ENCODE results near the gene SUGCT. TPM values are rescaled to one million over a fixed set of nuclear protein-coding genes. Genes with fewer than 3 reads are reported as not detected.
"Not testable (repeated sequence)": the region's sequence is repeated elsewhere in the genome, so short reads cannot be mapped to it uniquely, and the experiment has no call there.

SUGCT gene
- total RNA-seq, 1 donor from 2014 or later, result 3.1 TPM

DNA sequence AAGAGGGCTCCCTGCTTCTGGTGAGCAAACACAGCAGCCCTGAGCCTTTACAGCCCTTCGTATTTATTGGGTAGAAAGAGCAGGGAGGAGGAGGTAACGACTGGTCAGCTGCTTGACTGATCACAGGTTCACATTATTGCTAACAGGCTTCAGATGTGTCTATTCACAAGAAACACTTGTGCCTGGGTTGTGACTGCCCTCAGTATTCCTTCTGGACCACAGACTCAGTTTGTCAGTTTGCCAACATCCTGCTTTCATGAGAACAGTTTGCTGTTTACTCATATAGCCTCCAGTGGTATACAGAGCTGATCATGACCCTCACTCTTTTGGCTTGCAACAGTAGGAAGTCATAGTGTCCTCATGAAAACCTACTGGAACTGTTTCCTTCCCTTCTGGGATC, 467.5 kb downstream of the SUGCT start:
- DNase-seq (ENCODE audit: extremely low read depth, low read depth, low spot score), result not testable (repeated sequence)

DNA sequence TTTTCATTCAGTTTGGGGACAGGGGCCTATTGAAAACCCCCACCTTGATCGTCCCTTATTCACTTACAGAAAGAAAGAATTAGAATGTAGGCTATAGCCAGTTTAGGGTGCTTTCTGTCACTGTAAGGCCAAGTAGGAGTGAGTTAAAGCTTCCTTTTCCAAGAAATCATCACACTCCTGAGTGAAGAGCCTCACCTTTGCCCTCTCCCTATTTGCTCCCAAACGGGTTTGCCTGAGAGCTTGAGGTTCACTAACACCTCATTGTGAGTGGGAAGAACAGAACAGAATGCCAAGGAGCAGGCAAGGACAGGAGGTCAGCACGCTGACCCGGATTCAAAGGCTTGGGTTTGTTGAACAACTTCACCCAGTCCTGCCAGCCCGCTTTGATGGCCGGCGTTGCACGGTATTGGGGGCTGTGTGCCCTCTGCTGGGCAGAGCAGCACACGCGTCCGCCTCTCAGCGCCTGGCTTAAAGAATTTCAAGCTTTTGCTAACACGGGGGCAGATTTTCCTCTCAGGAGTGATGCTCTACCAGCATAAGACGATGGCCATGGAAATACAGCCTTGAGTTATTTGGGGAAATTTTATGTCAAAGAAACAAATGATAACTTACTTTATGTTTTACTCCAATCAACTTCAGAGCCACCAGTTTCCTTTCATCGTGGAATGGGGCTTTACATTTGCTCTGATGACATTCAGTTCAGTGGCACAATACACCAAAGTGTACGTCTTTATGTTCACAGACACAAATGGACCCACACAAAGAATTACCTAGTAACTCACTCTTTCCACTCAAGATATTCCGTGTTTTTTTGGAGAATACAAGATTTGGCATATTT, 470.0 kb downstream of the SUGCT start:
- peak; percentile 16 for DNase-seq (ENCODE audit: extremely low read depth, low read depth, low spot score)

DNA sequence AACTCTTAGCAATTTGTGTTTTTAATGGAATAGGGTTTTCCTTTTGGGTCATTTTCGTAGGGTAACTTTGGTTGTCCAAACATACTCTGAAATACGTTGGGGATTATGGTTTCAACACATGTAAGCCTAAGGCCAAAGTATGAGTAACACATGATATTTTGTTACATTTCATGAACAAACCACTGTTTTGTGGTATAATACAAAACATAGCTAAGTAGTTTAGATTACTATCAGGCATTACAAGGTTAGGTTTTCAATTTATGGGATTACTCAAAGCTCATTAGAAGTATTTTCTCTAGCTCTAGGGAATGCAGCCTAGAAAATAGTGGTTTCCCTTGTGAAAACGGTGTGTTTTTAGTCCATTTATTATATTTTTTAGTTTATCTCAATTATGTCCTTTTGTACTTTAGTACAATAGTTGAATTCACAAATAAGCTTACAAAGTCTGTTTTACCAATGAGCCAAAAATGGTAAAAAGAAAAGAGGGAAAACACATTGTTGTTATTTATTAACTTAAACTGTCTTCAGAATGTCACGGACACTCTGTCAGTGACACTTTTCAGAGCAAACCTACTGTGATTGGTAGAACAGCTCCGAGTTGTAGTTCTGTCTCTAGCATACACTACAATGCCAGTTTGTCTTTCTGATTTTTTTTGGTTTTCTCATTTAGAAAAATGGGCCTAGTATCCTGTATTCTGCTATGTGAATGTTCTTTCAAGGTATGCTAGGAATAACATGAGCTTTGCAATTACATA, 473.7 kb downstream of the SUGCT start:
- DNase-seq (ENCODE audit: extremely low read depth, low read depth, low spot score), result no peak

- no peak for DNase-seq (ENCODE audit: extremely low read depth, low read depth, low spot score)
Measured at GRCh38 chr7:40610461-40610860, 475.7 kb downstream of the SUGCT start.

- no peak for DNase-seq (ENCODE audit: extremely low read depth, low read depth, low spot score)
Measured at GRCh38 chr7:40611095-40611871, 476.5 kb downstream of the SUGCT start.

DNA sequence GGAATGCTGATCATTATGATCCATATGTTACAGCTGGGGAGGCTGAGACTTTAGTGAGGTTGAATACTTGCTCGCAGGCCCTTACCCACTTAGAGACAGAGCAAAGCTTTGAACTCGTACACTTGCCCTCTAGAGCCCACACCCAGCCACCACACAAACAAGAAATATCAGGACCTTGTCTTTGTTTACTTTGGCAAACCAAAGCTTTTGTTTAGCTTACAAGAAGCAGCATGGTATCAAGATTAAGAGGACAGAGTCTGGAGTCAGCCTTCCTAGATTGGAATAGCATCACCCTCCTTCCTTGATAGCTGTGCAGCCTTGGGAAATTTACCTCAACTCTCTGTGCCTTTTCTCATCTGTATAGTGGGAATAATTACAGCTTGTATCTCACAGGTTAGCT, 477.5 kb downstream of the SUGCT start:
- no peak for DNase-seq (ENCODE audit: extremely low read depth, low read depth, low spot score)

GRCh38 chr7:40619647-40620046, 484.8 kb downstream of the SUGCT start:
- no peak for DNase-seq (ENCODE audit: extremely low read depth, low read depth, low spot score)

DNA sequence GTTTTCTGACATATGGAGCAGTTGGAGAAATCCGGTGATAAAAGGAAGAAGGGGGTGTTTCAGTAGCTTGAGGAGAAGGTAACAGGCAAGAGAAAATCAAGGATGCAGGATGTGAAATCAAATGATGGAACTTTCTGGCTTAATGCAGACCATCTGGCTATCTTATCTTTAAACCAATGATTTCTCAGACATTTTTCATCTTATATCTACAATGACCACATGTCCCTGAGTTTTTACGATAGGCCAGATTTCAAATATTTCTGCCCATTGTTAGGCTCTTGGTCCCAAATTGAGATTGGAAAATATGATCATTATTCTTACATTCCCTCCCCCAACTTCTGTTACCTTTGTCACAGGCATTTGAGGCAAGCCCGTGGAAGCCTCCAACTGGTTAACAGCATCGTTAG, 486.8 kb downstream of the SUGCT start:
- DNase-seq (ENCODE audit: extremely low read depth, low read depth, low spot score), result no peak

- DNase-seq (ENCODE audit: extremely low read depth, low read depth, low spot score), result no peak
Measured at GRCh38 chr7:40622941-40623501, 488.2 kb downstream of the SUGCT start.

DNA sequence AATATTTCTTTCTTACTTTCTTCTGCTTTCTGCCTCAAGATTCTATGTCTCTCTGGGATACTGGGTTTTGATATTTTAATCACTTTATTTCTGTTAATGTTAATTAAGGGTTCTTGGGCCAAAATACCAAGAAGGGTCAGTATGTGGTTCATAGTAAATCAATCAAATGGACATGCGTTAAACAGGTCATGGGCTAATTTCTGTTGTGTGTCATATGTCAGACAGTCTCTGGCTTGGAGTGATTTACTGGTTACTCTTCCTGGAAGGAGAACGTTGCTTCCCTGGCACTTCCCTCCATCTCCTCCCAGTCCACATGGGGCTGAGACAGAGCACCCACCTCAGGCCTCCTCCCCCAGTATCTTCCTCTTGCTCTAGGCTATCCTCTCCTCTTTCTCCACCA, 489.1 kb downstream of the SUGCT start:
- no peak for DNase-seq (ENCODE audit: extremely low read depth, low read depth, low spot score)

GRCh38 chr7:40627361-40627760, 492.6 kb downstream of the SUGCT start:
- DNase-seq (ENCODE audit: extremely low read depth, low read depth, low spot score), result not testable (repeated sequence)

DNA sequence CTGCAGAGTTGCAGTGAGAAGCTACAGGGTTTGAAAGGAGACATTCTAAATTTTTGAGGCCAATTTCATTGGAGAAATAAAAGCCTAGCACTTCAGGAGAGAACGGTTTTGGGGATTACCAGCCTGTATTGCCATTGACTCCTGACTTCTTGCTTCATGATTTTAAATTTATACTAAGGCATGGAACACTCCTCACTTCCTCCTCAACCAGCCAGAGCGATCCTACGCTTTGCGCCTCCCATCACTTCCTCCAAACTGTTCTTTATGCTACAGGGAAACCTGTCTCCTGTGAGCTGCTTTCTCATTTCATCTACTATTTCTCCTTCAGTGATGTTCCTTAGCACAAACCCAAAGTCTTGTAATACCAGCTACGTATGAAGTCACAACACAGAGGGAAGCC, 495.1 kb downstream of the SUGCT start:
- no peak for DNase-seq (ENCODE audit: extremely low read depth, low read depth, low spot score)

DNA sequence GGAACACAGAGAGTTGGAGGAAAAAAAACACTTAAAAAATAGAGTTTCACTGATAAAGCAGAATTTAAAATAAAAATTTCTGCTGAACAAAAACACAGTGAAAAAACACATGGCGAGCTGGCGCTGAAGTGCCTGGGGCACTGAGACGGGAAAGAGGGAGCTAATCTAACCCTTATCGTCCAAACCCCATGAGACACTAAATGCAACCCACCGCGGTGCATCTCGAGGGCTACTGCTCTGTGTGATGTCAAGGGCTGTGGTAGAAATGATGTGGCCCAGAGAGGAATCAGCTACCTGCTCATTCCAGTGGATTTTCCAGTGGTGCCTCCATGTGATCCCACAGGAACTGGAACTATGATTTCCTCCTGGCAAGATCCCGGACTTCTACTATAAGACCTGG, 499.3 kb downstream of the SUGCT start:
- DNase-seq (ENCODE audit: extremely low read depth, low read depth, low spot score), result no peak

DNA sequence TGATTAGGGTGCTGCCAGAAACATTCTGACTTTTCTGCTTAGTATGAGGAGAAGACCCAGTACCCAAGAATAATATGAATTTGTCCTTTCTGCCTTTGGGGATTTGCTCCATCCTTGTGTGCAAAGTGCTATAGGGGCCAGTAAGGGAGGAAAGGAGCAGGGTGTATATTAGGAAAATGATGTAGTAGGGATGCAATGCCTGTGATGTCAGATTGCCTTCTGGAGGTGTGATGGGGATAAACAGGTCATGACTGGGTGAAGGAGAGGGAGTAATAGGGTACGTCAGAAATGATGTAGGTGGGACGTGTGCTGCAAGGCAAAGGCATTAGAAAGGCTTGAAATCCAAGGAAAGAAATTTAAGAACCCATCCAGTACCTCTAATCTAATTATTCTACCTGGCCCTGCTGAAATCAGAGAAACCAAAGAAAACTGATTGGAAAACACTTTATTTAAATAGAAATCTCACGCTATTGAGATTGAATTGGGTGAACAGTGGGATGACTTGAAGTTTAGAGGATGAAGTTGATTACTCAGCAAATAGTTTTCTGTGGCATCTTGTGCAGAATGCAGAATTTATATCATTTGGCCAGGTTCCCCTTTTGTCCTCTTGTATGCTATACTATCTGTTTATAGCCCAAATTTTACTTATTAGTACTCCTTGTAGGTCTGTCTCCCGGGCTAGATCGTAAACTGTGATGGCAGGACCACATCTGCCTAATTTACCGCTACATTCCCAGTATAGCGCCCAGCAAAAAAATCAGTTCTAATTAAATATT, 503.9 kb downstream of the SUGCT start:
- DNase-seq (ENCODE audit: extremely low read depth, low read depth, low spot score), result no peak

- no peak for DNase-seq (ENCODE audit: extremely low read depth, low read depth, low spot score)
Measured at GRCh38 chr7:40640566-40640965, 505.8 kb downstream of the SUGCT start.

DNA sequence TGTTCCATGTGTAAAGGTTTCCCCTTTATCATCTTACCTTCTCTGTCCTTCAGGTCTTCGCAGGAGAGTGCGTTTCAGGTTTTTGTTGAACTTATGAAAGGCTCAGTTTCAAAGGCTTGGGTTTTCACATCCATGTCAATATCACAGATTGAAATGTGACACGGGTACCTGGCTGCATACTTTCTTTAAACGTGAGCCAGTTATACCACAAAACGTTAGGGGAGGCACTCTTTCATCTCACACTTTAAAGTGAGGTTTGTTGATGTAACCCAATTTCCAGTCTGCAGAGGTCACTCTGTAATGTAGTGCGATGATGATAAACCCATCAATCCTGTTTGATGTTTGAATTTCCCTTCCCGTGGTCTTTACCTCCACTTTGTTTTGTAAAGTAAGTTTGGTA, 506.9 kb downstream of the SUGCT start:
- no peak for DNase-seq (ENCODE audit: extremely low read depth, low read depth, low spot score)

- DNase-seq (ENCODE audit: extremely low read depth, low read depth, low spot score), result no peak
Measured at GRCh38 chr7:40643664-40644063, 508.9 kb downstream of the SUGCT start.

DNA sequence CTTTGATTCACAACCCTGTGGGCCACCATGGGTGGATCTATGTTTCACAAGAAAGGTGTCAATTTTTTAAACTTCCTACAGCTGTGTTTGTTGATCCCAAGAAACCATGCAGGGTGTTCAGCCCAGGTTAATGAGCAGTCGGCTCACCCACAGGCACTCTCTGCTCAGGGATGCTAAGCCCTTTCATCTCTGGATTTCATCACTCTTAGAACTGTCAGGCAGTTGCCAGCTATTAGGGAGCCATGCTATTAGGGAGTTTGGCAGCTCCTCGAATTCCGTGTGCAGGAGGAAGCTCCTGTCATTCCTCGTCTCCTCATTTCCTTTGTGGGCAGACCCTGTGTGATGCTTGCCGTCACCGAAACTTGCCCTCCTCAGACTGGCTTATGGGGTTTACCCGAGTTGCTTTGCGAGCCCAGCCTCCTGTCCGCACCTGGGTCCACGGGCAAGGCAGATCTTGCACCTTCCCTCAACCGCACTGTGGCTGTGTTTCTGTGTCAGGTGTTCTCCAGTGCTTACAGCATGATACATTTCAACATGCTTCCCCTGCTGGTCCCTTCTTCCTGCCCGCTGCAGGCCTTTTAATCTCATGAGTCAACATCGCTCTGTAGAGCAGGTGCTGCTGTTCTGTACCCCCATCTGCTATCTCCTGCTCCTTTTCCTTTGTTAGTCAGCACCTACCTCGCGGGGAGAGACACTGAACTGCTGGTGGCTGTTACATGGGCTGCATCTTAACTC, 509.8 kb downstream of the SUGCT start:
- DNase-seq (ENCODE audit: extremely low read depth, low read depth, low spot score), result no peak

DNA sequence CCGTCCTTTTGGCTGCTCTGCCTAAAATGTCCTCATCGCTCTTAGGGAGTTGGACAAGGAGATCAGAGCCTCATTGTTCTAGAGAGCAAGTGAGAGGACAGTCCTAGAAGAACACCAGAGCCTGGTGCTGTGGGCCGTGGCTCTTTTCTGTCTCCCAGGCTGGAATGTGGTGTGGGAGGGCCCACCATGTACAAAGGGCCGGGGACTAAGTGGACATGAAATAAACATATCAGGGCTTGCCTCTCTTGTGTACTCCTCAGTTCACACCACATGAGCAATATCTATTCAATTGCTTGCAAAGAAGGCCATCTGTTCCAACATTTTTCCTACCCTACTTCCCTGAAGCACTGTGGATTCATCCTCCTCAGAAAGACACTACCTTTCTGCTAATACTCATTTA, 510.4 kb downstream of the SUGCT start:
- DNase-seq (ENCODE audit: extremely low read depth, low read depth, low spot score), result no peak

- no peak for DNase-seq (ENCODE audit: extremely low read depth, low read depth, low spot score)
Measured at GRCh38 chr7:40646717-40647116, 511.9 kb downstream of the SUGCT start.
